ENCODE measurements around the gene TCL1B.

- TF ChIP-seq ZNF565 (CRISPR knock-in tag; conservative IDR thresholded peaks at IDR 0.05; ENCODE audit: low read depth) (no peak), BACH2 (CRISPR knock-in tag; IDR thresholded peaks at IDR 0.05; ENCODE audit: borderline replicate concordance) (no peak), TCF4 (CRISPR knock-in tag; IDR thresholded peaks at IDR 0.05; ENCODE audit: borderline replicate concordance) (no peak), ZFP30 (CRISPR knock-in tag; IDR thresholded peaks at IDR 0.05) (no peak), ZFP3 (CRISPR knock-in tag; IDR thresholded peaks at IDR 0.05) (no peak), ISL1 (CRISPR knock-in tag; IDR thresholded peaks at IDR 0.05) (no peak), PPARA (CRISPR knock-in tag; IDR thresholded peaks at IDR 0.05; ENCODE audit: borderline replicate concordance) (no peak), ESRRG (CRISPR knock-in tag; IDR thresholded peaks at IDR 0.05) (no peak), GLIS3 (CRISPR knock-in tag; IDR thresholded peaks at IDR 0.05) (no peak), SNAI2 (CRISPR knock-in tag; IDR thresholded peaks at IDR 0.05) (no peak)
These were observed 28.8 kb upstream of the TCL1B start for GRCh38 chr14:95657454-95657853.

Data from SK-N-SH treated with all-trans-retinoic acid at 6 μM for 48 hours (cell line).